Mesenchymal stem cell (in vitro differentiated cells and primary cell): Measurements from ENCODE around the gene CMTM3. TPM values are rescaled to one million over a fixed set of nuclear protein-coding genes. Genes with fewer than 3 reads are reported as not detected.
A peak's percentile ranks its signal among the peaks of the same experiment; 100 is the strongest.

Experiments
- DNase-seq: peaks from one replicate; pipeline ENCODE4 v3.0.0-alpha.2; 2013
- H2AFZ ChIP-seq: one replicate; pipeline ENCODE4 v1.6.1; 2013; ENCODE audit warnings: low read depth, mild to moderate bottlenecking, control low read depth, inconsistent platforms, low read length, moderate library complexity
- H2AK5ac ChIP-seq: 2 replicates; pipeline ENCODE4 v1.6.1; 2013; ENCODE audit warnings: low read length, moderate library complexity, mild to moderate bottlenecking, inconsistent platforms; ENCODE audit not compliant: severe bottlenecking
- H2BK120ac ChIP-seq: one replicate; pipeline ENCODE4 v1.6.1; 2013; ENCODE audit warnings: low read depth, mild to moderate bottlenecking, inconsistent platforms, low read length, moderate library complexity
- H2BK12ac ChIP-seq, 2 experiments: one replicate each; pipeline ENCODE4 v1.6.1; 2013; ENCODE audit warnings: inconsistent platforms in 2 of 2, low read length in 2 of 2, mild to moderate bottlenecking in 2 of 2, moderate library complexity in 2 of 2, control low read depth in 1 of 2
- H2BK15ac ChIP-seq: one replicate; pipeline ENCODE4 v1.6.1; 2013; ENCODE audit warnings: mild to moderate bottlenecking, low read depth, inconsistent platforms; ENCODE audit not compliant: poor library complexity, severe bottlenecking
- H2BK5ac ChIP-seq: 2 replicates; pipeline ENCODE4 v1.6.1; 2013; ENCODE audit warnings: low read depth, mild to moderate bottlenecking, low read length, control low read depth, inconsistent platforms; ENCODE audit not compliant: poor library complexity, severe bottlenecking
- H3K14ac ChIP-seq, 2 experiments: one replicate each; pipeline ENCODE4 v1.6.1; 2013; ENCODE audit warnings: inconsistent platforms in 2 of 2, low read length in 2 of 2, control low read depth in 1 of 2, mild to moderate bottlenecking in 1 of 2, moderate library complexity in 1 of 2
- H3K18ac ChIP-seq, 2 experiments: one replicate each; pipeline ENCODE4 v1.6.1; 2013; ENCODE audit warnings: inconsistent platforms in 2 of 2, low read length in 2 of 2, control low read depth in 1 of 2, low read depth in 1 of 2, mild to moderate bottlenecking in 1 of 2
- H3K23ac ChIP-seq, 2 experiments: one replicate each; pipeline ENCODE4 v1.6.1; 2013; ENCODE audit warnings: inconsistent platforms in 2 of 2, low read length in 2 of 2, mild to moderate bottlenecking in 2 of 2, moderate library complexity in 2 of 2, control low read depth in 1 of 2
- H3K27ac ChIP-seq: 2 replicates; pipeline ENCODE4 v1.5.1; 2013; ENCODE audit warnings: mild to moderate bottlenecking, moderate library complexity, low read length, control low read depth, inconsistent platforms; ENCODE audit not compliant: poor library complexity, severe bottlenecking
- H3K27me3 ChIP-seq, 2 experiments: 2 replicates each; pipeline versions ENCODE4 v1.6.1 to v1.7.0; 2013; ENCODE audit warnings: low read length in 2 of 2, mild to moderate bottlenecking in 2 of 2, moderate library complexity in 2 of 2, control low read depth in 1 of 2, inconsistent platforms in 1 of 2; ENCODE audit not compliant: control insufficient read depth in 1 of 2, insufficient read depth in 1 of 2
- H3K36me3 ChIP-seq, 2 experiments: 2 replicates each; pipeline versions ENCODE4 v1.6.1 to v1.7.0; 2013; ENCODE audit warnings: low read length in 2 of 2, control low read depth in 1 of 2, inconsistent platforms in 1 of 2, low read depth in 1 of 2, mild to moderate bottlenecking in 1 of 2; ENCODE audit not compliant: insufficient read depth in 2 of 2, control insufficient read depth in 1 of 2
- H3K4ac ChIP-seq, 2 experiments: one replicate each; pipeline ENCODE4 v1.6.1; 2013; ENCODE audit warnings: inconsistent platforms in 2 of 2, low read length in 2 of 2, mild to moderate bottlenecking in 2 of 2, moderate library complexity in 2 of 2, control low read depth in 1 of 2, low read depth in 1 of 2
- H3K4me1 ChIP-seq: 2 replicates; pipeline ENCODE4 v1.6.1; 2013; ENCODE audit warnings: low read depth, low read length, control low read depth; ENCODE audit not compliant: control insufficient read depth, insufficient read depth
- H3K4me2 ChIP-seq: 2 replicates; pipeline ENCODE4 v1.6.1; 2013; ENCODE audit warnings: low read length, mild to moderate bottlenecking, inconsistent platforms; ENCODE audit not compliant: poor library complexity, severe bottlenecking
- H3K4me3 ChIP-seq, 2 experiments: 2 replicates each; pipeline versions ENCODE4 v1.5.1 to v1.7.0; 2013; ENCODE audit warnings: low read length in 2 of 2, mild to moderate bottlenecking in 2 of 2, control low read depth in 1 of 2, low read depth in 1 of 2; ENCODE audit not compliant: insufficient read depth in 1 of 2
- H3K79me1 ChIP-seq: replicated peaks from 2 replicates; pipeline ENCODE4 v1.6.1; 2013; ENCODE audit warnings: mild to moderate bottlenecking, control low read depth, low read length, inconsistent platforms; ENCODE audit not compliant: poor library complexity, severe bottlenecking
- H3K9ac ChIP-seq: 2 replicates; pipeline ENCODE4 v1.7.0; 2013; ENCODE audit warnings: mild to moderate bottlenecking, low read length, moderate library complexity
- H3K9me3 ChIP-seq: 2 replicates; pipeline ENCODE4 v1.7.0; 2013; ENCODE audit warnings: mild to moderate bottlenecking, low read length; ENCODE audit not compliant: control insufficient read depth
- H4K8ac ChIP-seq: one replicate; pipeline ENCODE4 v1.6.1; 2013; ENCODE audit warnings: inconsistent platforms, mild to moderate bottlenecking, low read length, moderate library complexity
- H4K91ac ChIP-seq: one replicate; pipeline ENCODE4 v1.6.1; 2013; ENCODE audit warnings: mild to moderate bottlenecking, low read length, inconsistent platforms
- WGBS: methylation state at CpG from one replicate; pipeline ENCODE4 v1.1.7; 2013; ENCODE audit warnings: mixed read lengths; 5-methylcytosine and 5-hydroxymethylcytosine counted together
- polyA plus RNA-seq, 2 experiments: library from polyadenylated mRNA; stranded (reverse); fragments of 200-250 nt; gene quantifications; one replicate each; pipeline ENCODE4 v1.2.3, GENCODE V29; 2013

The CMTM3 gene
- 115 TPM for polyA plus RNA-seq (2013, experiment 1 of 2)
- polyA plus RNA-seq (2013, experiment 2 of 2): 117 TPM

GRCh38 chr16:66604376-66605176 lies at the start of gene CMTM3:
TSS of gene CMTM3 (plus strand) at chr16:66604704. CDS start at chr16:66604806, 102 bp downstream.
- no peaks in the 10 kb centered on the region for H3K9me3 ChIP-seq
- H2BK12ac ChIP-seq: peak within 1 kb of the TSS in 1 of 2 experiments; percentile 23
- peak within 1 kb of the TSS; percentile 87 for H3K9ac ChIP-seq
- peak within 1 kb of the TSS; percentile 95 for H2BK120ac ChIP-seq
- peak within 1 kb of the TSS; percentile 99 for H3K27ac ChIP-seq
- H3K18ac ChIP-seq: peak within 1 kb of the TSS; percentile 86 to 96
- H4K8ac ChIP-seq: peak within 1 kb of the TSS; percentile 93
- H4K91ac ChIP-seq: peak within 1 kb of the TSS; percentile 89
- peak within 1 kb of the TSS; percentile 18 for H2AFZ ChIP-seq
- peak within 1 kb of the TSS; percentile 91 for H2BK5ac ChIP-seq
- DNase-seq: peak; percentile 70
- peak within 1 kb of the TSS; percentile 83 for H2BK15ac ChIP-seq
- peak within 1 kb of the TSS; percentile 81 to 85 for H3K4me3 ChIP-seq
- H3K23ac ChIP-seq: no peak within 1 kb of the TSS
- H3K79me1 ChIP-seq: no peaks in the 10 kb centered on the region
- 1% methylated on average over 65 of the region's 96 CpGs for WGBS
- H3K4ac ChIP-seq: peak within 1 kb of the TSS; percentile 86 to 88
- peak within 1 kb of the TSS; percentile 63 for H2AK5ac ChIP-seq
- peaks cover 41% of the 10 kb centered on the region for H3K4me1 ChIP-seq
- no peaks in the 10 kb centered on the region for H3K27me3 ChIP-seq
- H3K14ac ChIP-seq: peak within 1 kb of the TSS; percentile 74 to 94
- peaks cover 14 to 25% of the 10 kb centered on the region in 2 experiments for H3K36me3 ChIP-seq
- peak within 1 kb of the TSS; percentile 80 for H3K4me2 ChIP-seq

- H3K4me3 ChIP-seq: no peak overlapping the region
- H3K4me2 ChIP-seq: no peak overlapping the region
Observed at GRCh38 chr16:66560107-66560506, 44.4 kb upstream of the CMTM3 start.

GRCh38 chr16:66561381-66562080 lies 43.0 kb upstream of the CMTM3 start:
- no peak overlapping the region for H4K91ac ChIP-seq
- H2BK15ac ChIP-seq: no peak overlapping the region
- H3K4ac ChIP-seq: no peak overlapping the region
- H3K9me3 ChIP-seq: no peaks in the 10 kb centered on the region
- no peak overlapping the region for H3K18ac ChIP-seq
- no peak overlapping the region for H3K9ac ChIP-seq
- no peak for DNase-seq
- H3K79me1 ChIP-seq: peaks cover 16% of the 10 kb centered on the region
- no peak overlapping the region for H2AK5ac ChIP-seq
- H4K8ac ChIP-seq: no peak overlapping the region
- H3K23ac ChIP-seq: peak overlapping the region in 1 of 2 experiments; percentile 37
- no peak overlapping the region for H3K14ac ChIP-seq
- no CpG with 5 or more reads among the region's 3 CpGs for WGBS
- H2AFZ ChIP-seq: no peak overlapping the region
- no peak overlapping the region for H3K4me3 ChIP-seq
- peaks cover 3% of the 10 kb centered on the region for H3K4me1 ChIP-seq
- H3K27ac ChIP-seq: no peak overlapping the region
- no peak overlapping the region for H2BK120ac ChIP-seq
- H3K4me2 ChIP-seq: no peak overlapping the region
- H2BK12ac ChIP-seq: no peak overlapping the region
- H3K36me3 ChIP-seq: peaks cover 15 to 76% of the 10 kb centered on the region in 2 experiments
- no peaks in the 10 kb centered on the region for H3K27me3 ChIP-seq
- no peak overlapping the region for H2BK5ac ChIP-seq

More at GRCh38 chr16:66560107-66560506, 44.4 kb upstream of the CMTM3 start:
- no peak overlapping the region for H2BK120ac ChIP-seq
- H2AK5ac ChIP-seq: no peak overlapping the region
- no peaks in the 10 kb centered on the region for H3K27me3 ChIP-seq
- H2BK15ac ChIP-seq: no peak overlapping the region
- H3K36me3 ChIP-seq: peaks cover 5 to 70% of the 10 kb centered on the region in 2 experiments
- 87% methylated on average over 1 of the region's 1 CpG for WGBS
- H3K27ac ChIP-seq: no peak overlapping the region
- no peak overlapping the region for H4K91ac ChIP-seq
- no peak overlapping the region for H2BK5ac ChIP-seq
- no peak overlapping the region for H3K9ac ChIP-seq
- peaks cover 3% of the 10 kb centered on the region for H3K4me1 ChIP-seq
- H3K9me3 ChIP-seq: no peaks in the 10 kb centered on the region
- H3K79me1 ChIP-seq: peaks cover 14% of the 10 kb centered on the region
- no peak overlapping the region for H3K4ac ChIP-seq
- H3K18ac ChIP-seq: no peak overlapping the region
- H3K23ac ChIP-seq: no peak overlapping the region
- no peak overlapping the region for H2AFZ ChIP-seq
- no peak overlapping the region for H2BK12ac ChIP-seq
- H4K8ac ChIP-seq: peak overlapping the region; percentile 2
- H3K14ac ChIP-seq: no peak overlapping the region
- no peak for DNase-seq

- H3K4me3 ChIP-seq: no peak overlapping the region
- no peak overlapping the region for H3K23ac ChIP-seq
- WGBS: 100% methylated on average over 1 of the region's 1 CpG
- H3K27me3 ChIP-seq: no peaks in the 10 kb centered on the region
- H3K4me2 ChIP-seq: no peak overlapping the region
- H2BK12ac ChIP-seq: no peak overlapping the region
- no peak overlapping the region for H3K14ac ChIP-seq
- no peak for DNase-seq
- no peak overlapping the region for H2BK5ac ChIP-seq
- H2AFZ ChIP-seq: no peak overlapping the region
- peaks cover 3% of the 10 kb centered on the region for H3K4me1 ChIP-seq
- no peak overlapping the region for H4K91ac ChIP-seq
- H3K79me1 ChIP-seq: peaks cover 20% of the 10 kb centered on the region
- peaks cover 19 to 78% of the 10 kb centered on the region in 2 experiments for H3K36me3 ChIP-seq
- H3K9ac ChIP-seq: no peak overlapping the region
- H4K8ac ChIP-seq: no peak overlapping the region
- H2AK5ac ChIP-seq: no peak overlapping the region
- H3K18ac ChIP-seq: no peak overlapping the region
- no peak overlapping the region for H2BK15ac ChIP-seq
- H3K4ac ChIP-seq: no peak overlapping the region
- H3K9me3 ChIP-seq: no peaks in the 10 kb centered on the region
- H3K27ac ChIP-seq: no peak overlapping the region
- H2BK120ac ChIP-seq: no peak overlapping the region
Observed at GRCh38 chr16:66562409-66562808, 42.1 kb upstream of the CMTM3 start.
